NCI-H82 treated with DMSO at 0.1 percent for 48 hours (cell line): ENCODE measurements around the gene EIF4G3.
"Not testable (repeated sequence)": the region's sequence is repeated elsewhere in the genome, so short reads cannot be mapped to it uniquely, and the experiment has no call there.

Experiments used
- DNase-seq: peaks from one replicate; lab custom pipeline; 2025; ENCODE audit not compliant: unreplicated experiment; lab: John Stamatoyannopoulos, UW

EIF4G3 gene

GRCh38 chr1:21069549-21069948 lies 107.1 kb downstream of the EIF4G3 start:
- no peak for DNase-seq

GRCh38 chr1:21068937-21069336 lies 107.8 kb downstream of the EIF4G3 start:
- no peak for DNase-seq

GRCh38 chr1:21067551-21068227 lies 109.0 kb downstream of the EIF4G3 start:
- no peak for DNase-seq

- no peak for DNase-seq
Measured at GRCh38 chr1:21066356-21067012, 110.2 kb downstream of the EIF4G3 start.

- DNase-seq: no peak
Measured at GRCh38 chr1:21065851-21066250, 110.8 kb downstream of the EIF4G3 start.

- no peak for DNase-seq
Measured at GRCh38 chr1:21064057-21064456, 112.6 kb downstream of the EIF4G3 start.

- DNase-seq: no peak
Measured at GRCh38 chr1:21060523-21060922, 116.2 kb downstream of the EIF4G3 start.

GRCh38 chr1:21059021-21059420 lies 117.7 kb downstream of the EIF4G3 start:
- DNase-seq: no peak

GRCh38 chr1:21058035-21058793 lies 118.5 kb downstream of the EIF4G3 start:
- DNase-seq: no peak

- not testable (repeated sequence) for DNase-seq
Measured at GRCh38 chr1:21053189-21053928, 123.3 kb downstream of the EIF4G3 start.

- no peak for DNase-seq
Measured at GRCh38 chr1:21052034-21052433, 124.7 kb downstream of the EIF4G3 start.

GRCh38 chr1:21051177-21051825 lies 125.4 kb downstream of the EIF4G3 start:
- DNase-seq: no peak

- DNase-seq: no peak
Measured at GRCh38 chr1:21050031-21050430, 126.7 kb downstream of the EIF4G3 start.

- no peak for DNase-seq
Measured at GRCh38 chr1:21048462-21048861, 128.2 kb downstream of the EIF4G3 start.

GRCh38 chr1:21046132-21046531 lies 130.6 kb downstream of the EIF4G3 start:
- no peak for DNase-seq

GRCh38 chr1:21045351-21045750 lies 131.3 kb downstream of the EIF4G3 start:
- no peak for DNase-seq

- no peak for DNase-seq
Measured at GRCh38 chr1:21042929-21043605, 133.6 kb downstream of the EIF4G3 start.

- no peak for DNase-seq
Measured at GRCh38 chr1:21041541-21041940, 135.2 kb downstream of the EIF4G3 start.

GRCh38 chr1:21037091-21037490 lies 139.6 kb downstream of the EIF4G3 start:
- DNase-seq: no peak

GRCh38 chr1:21035794-21036193 lies 140.9 kb downstream of the EIF4G3 start:
- no peak for DNase-seq
